ENCODE measurements around the gene ZNF554.

DNA sequence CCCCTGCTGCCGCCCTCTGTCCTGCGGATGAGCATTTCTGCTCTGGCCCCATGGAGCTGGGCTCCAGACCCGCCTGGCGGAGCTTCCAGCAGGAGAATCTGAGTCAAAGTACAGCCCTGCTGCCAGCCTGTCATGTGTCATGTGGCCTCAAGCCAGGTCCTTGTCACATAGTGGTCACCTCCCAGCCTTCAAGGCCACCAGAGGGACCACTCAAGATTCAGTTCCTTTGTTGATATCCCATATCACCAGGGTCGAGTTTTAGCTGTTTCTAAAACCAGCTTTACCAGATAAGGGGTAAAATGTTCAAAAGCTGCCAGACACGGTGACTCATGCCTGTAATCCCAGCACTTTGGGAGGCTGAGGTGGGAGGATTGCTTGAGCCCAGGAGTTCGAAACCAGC is 20.9 kb upstream of the ZNF554 start:
- TF ChIP-seq, protein P1, sequence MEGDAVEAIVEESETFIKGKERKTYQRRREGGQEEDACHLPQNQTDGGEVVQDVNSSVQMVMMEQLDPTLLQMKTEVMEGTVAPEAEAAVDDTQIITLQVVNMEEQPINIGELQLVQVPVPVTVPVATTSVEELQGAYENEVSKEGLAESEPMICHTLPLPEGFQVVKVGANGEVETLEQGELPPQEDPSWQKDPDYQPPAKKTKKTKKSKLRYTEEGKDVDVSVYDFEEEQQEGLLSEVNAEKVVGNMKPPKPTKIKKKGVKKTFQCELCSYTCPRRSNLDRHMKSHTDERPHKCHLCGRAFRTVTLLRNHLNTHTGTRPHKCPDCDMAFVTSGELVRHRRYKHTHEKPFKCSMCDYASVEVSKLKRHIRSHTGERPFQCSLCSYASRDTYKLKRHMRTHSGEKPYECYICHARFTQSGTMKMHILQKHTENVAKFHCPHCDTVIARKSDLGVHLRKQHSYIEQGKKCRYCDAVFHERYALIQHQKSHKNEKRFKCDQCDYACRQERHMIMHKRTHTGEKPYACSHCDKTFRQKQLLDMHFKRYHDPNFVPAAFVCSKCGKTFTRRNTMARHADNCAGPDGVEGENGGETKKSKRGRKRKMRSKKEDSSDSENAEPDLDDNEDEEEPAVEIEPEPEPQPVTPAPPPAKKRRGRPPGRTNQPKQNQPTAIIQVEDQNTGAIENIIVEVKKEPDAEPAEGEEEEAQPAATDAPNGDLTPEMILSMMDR (IDR thresholded peaks at IDR 0.05): no peak
- TF ChIP-seq EP300 (IDR thresholded peaks at IDR 0.05): no peak
- no peak for TF ChIP-seq POLR2A (IDR thresholded peaks at IDR 0.05)
- no peak for TF ChIP-seq POLR2AphosphoS5 (IDR thresholded peaks at IDR 0.05)

All from suprapubic skin (tissue), 4 donors.